CD4-positive, alpha-beta T cell treated with Interleukin-15 for 4 hours (primary cell): ENCODE results near the gene MARCHF6.
"Not testable (repeated sequence)": the region's sequence is repeated elsewhere in the genome, so short reads cannot be mapped to it uniquely, and the experiment has no call there.

Source experiments
- DNase-seq: peaks from one replicate; pipeline ENCODE4 v3.0.0-alpha.2; 2020; ENCODE audit warnings: low spot score

Gene MARCHF6

DNA sequence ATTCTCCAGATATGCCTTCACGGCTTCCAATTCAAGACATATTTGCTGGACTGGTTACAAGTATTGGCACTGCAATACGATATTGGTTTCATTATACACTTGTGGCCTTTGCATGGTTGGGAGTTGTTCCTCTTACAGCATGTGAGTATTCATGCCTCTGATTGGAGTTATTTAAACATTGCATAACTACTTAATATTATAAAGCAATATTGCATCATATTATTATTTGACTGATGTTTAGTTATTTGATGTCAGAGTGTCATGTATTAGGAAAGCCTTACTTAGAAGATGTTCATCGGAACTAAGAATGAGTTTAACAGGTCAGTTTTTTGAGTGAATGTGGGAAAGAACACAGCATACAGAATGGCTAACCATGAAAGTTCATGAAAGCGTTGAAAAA lies 28.3 kb downstream of the MARCHF6 start:
- DNase-seq: no peak

DNA sequence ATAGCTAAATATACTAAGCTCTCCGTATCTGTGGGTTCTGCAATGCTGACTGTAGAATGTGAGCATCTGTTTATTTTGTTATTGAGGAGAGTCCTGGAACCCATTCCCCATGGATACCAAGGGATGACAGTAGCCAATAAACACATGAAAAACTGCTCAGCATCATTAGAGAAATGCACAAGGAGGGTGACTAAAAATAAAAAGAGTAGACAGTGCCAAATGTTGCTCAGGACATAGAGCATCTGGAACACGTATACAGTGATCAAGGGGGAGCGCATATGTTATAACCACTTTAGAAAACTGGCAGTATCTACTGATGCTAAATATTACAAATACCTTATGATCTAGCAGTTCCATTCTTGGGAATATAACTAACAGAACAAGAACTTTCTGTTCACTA lies 31.0 kb downstream of the MARCHF6 start:
- no peak for DNase-seq

DNA sequence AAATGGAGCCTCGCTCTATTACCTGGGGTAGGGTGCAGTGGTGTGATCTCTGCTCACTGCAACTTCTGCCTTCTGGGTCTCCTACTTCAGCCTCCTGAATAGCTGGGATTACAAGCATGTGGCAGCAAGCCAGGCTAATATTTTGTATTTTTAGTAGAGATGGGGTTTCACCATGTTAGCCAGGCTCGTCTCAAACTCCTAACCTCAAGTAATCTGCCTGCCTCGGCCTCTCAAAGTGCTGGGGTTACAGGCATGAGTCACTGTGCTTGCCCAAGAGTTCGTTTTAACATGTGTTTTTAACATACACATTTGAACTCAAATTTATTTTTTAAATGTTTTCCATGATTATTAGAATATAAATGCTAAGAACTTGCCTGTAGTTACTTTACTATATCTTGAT lies 34.2 kb downstream of the MARCHF6 start:
- DNase-seq: no peak

DNA sequence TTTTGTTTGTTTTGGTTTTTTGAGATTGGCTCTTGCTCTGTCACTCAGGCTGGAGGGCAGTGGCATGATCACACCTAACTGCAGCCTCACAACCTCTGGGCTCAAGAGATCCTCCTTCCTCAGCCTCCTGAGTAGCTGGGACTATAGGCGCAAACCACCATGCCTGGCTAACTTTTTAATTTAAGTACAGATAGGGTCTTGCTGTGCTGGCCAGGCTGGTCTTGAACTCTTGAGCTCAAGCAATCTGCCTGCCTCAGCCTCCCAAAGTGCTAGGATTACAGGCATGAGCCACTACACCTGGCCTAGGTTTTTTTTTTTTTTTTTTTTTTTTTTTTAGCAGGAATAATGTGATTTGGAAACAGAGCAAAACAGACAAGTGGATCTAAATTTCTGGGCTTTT lies 37.6 kb downstream of the MARCHF6 start:
- DNase-seq: no peak

DNA sequence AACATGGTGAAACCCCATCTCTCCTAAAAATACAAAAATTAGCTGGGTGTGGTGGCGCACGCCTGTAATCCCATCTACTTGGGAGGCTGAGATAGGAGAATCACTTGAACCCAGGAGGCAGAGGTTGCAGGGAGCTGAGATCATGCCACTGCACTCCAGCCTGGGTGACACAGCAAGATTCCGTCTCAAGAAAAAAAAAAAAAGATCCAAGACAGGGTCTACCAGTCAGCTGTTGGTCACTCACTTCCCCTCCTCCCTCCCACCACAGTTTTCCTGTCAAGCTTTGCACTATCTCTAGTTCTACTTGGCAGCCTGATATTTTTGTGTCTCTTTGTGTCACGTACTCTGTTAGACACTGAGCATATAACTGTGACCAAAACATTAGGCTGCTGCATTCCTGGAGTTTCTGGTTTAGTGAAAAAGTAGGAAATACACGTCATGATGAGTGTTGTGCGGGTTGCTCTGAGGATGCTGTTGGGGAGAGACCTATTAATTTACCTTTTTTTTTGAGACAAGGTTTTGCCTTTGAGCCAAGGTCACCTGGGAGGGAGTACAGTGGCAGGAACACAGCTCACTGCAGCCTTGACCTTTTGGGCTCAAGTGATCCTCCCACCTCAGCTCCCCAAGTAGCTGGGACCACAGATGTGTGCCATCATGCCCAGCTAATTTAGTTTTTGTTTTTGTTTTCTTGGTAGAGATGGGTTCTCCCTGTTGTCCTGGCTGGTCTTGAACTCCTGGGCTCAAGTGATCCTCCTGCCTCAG lies 39.3 kb downstream of the MARCHF6 start:
- not testable (repeated sequence) for DNase-seq

DNA sequence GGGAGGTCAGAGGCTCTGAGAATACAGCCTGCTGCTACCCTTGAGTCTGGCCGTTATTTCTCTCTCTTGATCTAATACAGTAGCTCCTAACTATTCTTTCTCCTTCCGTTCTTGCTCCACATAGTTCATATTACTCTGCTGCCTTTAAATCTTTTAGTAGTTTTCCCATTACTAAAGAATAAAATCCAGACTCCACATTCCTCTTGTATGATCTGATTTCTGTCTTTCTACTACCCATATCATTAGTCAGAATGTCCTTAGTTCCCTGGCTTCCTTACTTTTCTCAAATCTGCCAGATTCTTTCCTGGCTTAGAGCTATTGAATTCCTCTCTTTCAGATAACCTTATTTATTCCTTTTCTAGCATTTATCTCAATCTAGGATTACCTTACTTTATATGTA lies 40.0 kb downstream of the MARCHF6 start:
- no peak for DNase-seq

DNA sequence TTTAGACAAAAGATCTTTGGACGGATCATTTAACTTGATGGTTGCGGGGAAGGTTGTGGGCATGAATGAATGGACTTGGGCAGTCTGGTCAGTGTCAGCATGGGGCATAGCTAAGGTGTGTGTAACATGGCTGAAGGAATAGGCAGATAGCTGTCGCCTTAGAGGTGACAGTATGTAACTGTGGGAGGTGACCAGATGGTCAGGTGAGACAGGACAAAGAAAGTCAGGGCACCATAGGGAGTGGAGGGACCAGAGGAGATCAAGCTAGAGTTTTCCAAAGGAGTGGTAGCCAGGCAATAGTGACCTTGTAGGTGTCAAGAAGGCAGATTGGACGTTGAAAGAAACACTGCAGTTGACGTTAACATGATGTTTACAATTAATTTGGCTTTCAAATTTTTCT lies 43.1 kb downstream of the MARCHF6 start:
- no peak for DNase-seq

DNA sequence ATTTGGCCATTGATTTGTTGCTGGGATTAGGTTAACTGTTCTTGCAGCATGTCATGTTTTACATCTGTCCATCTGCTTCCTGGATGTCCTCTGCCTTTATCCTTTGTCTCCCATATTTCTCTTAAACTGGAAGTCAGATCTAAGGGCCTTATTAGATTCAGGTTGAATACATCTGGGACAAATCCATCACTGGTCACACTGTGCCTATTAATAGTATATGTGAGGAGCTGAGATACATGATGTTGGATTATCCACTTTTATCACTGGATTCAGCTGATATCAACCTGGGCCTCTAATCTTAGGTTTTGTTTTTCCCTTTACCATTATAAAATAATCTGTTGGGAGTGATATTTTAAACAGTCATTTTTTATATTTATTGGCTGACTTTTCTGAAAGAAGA lies 46.3 kb downstream of the MARCHF6 start:
- no peak for DNase-seq

DNA sequence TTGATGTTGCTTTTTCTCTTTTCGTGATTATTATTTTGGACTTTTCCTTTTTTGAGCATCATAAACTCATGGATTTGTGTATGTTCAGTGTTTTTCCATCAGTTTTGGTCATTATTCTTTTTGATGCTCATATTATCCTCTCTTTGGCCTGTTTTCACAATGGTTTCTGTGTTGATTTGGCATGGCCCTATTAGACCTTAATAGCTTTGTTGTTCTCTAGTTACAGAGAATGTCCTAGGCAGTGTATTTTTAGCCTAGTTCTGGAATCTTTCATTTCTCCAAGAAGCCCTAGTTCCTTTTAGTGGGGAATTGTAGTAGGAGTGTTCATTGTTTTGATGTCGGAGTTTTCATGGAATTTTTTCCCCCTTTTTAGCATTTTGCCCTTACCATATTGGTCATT lies 46.9 kb downstream of the MARCHF6 start:
- DNase-seq: no peak

DNA sequence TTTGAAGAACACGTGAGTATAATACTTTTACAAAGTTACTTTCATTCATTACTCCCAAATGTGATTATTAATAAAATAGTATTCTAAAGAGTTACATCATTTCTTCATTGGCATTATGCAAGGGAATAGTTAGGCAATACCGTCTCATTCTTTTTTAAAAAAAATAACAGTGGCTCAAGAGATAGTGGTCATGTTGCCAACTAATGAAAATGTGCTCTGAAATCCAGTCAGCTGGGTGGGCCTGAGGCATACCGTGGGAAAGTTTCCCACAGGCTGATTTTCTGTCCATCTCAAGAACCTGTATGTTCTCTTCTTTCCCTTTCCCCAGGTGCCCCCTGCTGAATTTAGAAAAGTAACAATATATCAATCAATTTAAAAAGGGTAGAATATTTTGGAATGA lies 47.3 kb downstream of the MARCHF6 start:
- no peak for DNase-seq

DNA sequence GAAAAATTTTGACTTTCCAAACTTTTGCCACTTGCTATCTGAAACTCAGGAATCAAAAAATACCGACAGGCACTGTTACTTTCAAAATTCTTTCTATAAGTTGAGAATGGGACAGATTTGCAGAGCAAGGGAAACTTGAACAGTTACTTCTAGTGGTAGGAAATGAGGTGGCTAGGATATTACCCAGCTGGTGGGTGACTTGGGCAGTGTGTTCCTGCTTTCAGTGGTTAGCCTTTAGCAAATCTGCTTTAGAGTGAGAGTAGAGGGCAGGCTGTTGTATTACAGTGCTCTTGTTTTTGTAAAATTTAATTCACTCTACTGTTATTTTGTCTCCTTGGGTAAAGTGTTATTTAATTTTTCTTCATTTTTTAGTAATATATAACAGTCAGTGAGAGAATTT lies 48.0 kb downstream of the MARCHF6 start:
- no peak for DNase-seq
